Measurements from ENCODE around the gene HDGFL3. TPM values are rescaled to one million over a fixed set of nuclear protein-coding genes. Genes with fewer than 3 reads are reported as not detected.

The HDGFL3 gene
- total and polyA plus RNA-seq, 10 of the 15 experiments (the other 5 are each of a cell fraction or from before 2014, with no cell fraction given), result 5.6 to 40.6 (median 15.8) TPM

- peak overlapping the region; percentile 78 for H3K4me3 ChIP-seq
- ChIA-PET RAD21 (ENCODE audit: unreplicated experiment) (interaction anchor here (1.3 to 2.1 kb wide), 3 partner anchors 45 to 142 kb away, joined by 3 to 8 read pairs (median 3); partner anchors contain the start of gene BTBD1), CTCF (interaction anchor here (1.2 to 1.8 kb wide), 3 partner anchors 12 to 193 kb away, joined by 3 to 6 read pairs (median 4); partner anchors contain the start of gene C15orf40), SMC1A (ENCODE audit: uncharacterized antibody, unreplicated experiment) (interaction anchor here (0.9 to 2.1 kb wide), 4 partner anchors 8 to 192 kb away, joined by 3 to 6 read pairs (median 4); no protein-coding TSS in a partner anchor), POLR2A (no interaction called here)
- peaks cover 75% of the 10 kb centered on the region for H3K79me2 ChIP-seq (ENCODE audit: control insufficient read depth, insufficient read depth, low read length)
- no peak for ATAC-seq
- no peaks in the 10 kb centered on the region for H3K36me3 ChIP-seq (ENCODE audit: control insufficient read depth in 2 of 2, insufficient read depth in 2 of 2, low read length in 1 of 2)
- intact Hi-C loops (cut with micrococcal nuclease; ENCODE audit: unreplicated experiment) (loop anchor here (1.0 to 10.0 kb wide), 3 partner anchors 193 to 670 kb away; partner anchors contain the start of gene C15orf40), in situ Hi-C loops (cut with MboI) (loop anchor here (25.0 kb wide), 1 partner anchor 1917 kb away; no protein-coding TSS in a partner anchor)
- TF ChIP-seq IRF3 (IDR thresholded peaks at IDR 0.05), result no peak
- no peak for TF ChIP-seq GATAD2B (conservative IDR thresholded peaks at IDR 0.05; ENCODE audit: low read depth)
- no peak for TF ChIP-seq NFXL1 (IDR thresholded peaks at IDR 0.05; ENCODE audit: borderline replicate concordance)
- TF ChIP-seq SMAD1 (IDR thresholded peaks at IDR 0.05; ENCODE audit: low read depth, partially characterized antibody), result no peak
- no peak for TF ChIP-seq PML (IDR thresholded peaks at IDR 0.05; ENCODE audit: low read length)
- TF ChIP-seq CREB1 (IDR thresholded peaks at IDR 0.05; ENCODE audit: low read depth), result no peak
- TF ChIP-seq JUNB (IDR thresholded peaks at IDR 0.05), result no peak
- no peak for TF ChIP-seq NR2C1 (IDR thresholded peaks at IDR 0.05)
- TF ChIP-seq RUNX3 (IDR thresholded peaks at IDR 0.05; ENCODE audit: low read length), result no peak
- TF ChIP-seq CHD4 (IDR thresholded peaks at IDR 0.05), result no peak
- no peak for TF ChIP-seq SP1 (IDR thresholded peaks at IDR 0.05; ENCODE audit: low read depth, low read length)
- no peak for TF ChIP-seq MAX (IDR thresholded peaks at IDR 0.05; ENCODE audit: low read depth, low read length)
- FAIRE-seq, result no peak
- no peaks in the 10 kb centered on the region for H4K20me1 ChIP-seq (ENCODE audit: control insufficient read depth, insufficient read depth)
- H3K9me3 ChIP-seq (replicated peaks; ENCODE audit: control insufficient read depth, insufficient read depth, low read length), result no peaks in the 10 kb centered on the region
- H3K4me2 ChIP-seq (ENCODE audit: control insufficient read depth, insufficient read depth), result peak overlapping the region; percentile 73
- DNase-seq (ENCODE audit: low read depth, low spot score), result no peak
- BruUV-seq (replicated peaks), result no TSS peak
- 53% methylated on average over 3 of the region's 3 CpGs for WGBS (ENCODE audit: insufficient coverage, insufficient replicate concordance, low lambda C conversion rate, missing lambda C conversion rate)
- no peak overlapping the region for H2AFZ ChIP-seq (ENCODE audit: control insufficient read depth, low read depth, low read length)
- H3K27me3 ChIP-seq (replicated peaks in 1 of 2; ENCODE audit: control insufficient read depth in 2 of 2, insufficient read depth in 2 of 2, low read length in 1 of 2), result no peaks in the 10 kb centered on the region
- H3K27ac ChIP-seq (ENCODE audit: control insufficient read depth, insufficient read depth), result peak overlapping the region; percentile 80
- H3K9ac ChIP-seq (ENCODE audit: control insufficient read depth, insufficient read depth, low read length), result peak overlapping the region; percentile 8; the same call in 1 of the 2 replicates
- peaks cover 14% of the 10 kb centered on the region for H3K4me1 ChIP-seq (ENCODE audit: control insufficient read depth, insufficient read depth, low read length)
Observed at GRCh38 chr15:83204697-83205096, 2.9 kb downstream of the HDGFL3 start.
